GM13977 (cell line): ENCODE data around the gene FBXL7.

Source experiments
- DNase-seq: peaks from one replicate; pipeline ENCODE4 v3.0.0; 2012; ENCODE audit warnings: low spot score
- CTCF ChIP-seq: IDR thresholded peaks from 2 replicates; pipeline ENCODE4 v1.5.1; 2012; ENCODE audit warnings: mild to moderate bottlenecking, control low read depth; ENCODE audit not compliant: insufficient read depth; ENCODE audit errors: extremely low read depth, missing control alignments
- in situ Hi-C: fragments of 300-500 bp; cut with MboI; formaldehyde crosslinking; loops from one replicate; pipeline ENCODE4 v1.12.0; 2022; ENCODE audit warnings: low sequenced_read_pairs, low pct_unique_long_range_greater_than_20kb, mixed read lengths, inconsistent platforms; ENCODE audit not compliant: unreplicated experiment

FBXL7 gene

GRCh38 chr5:15711892-15712291 lies 211.9 kb downstream of the FBXL7 start:
- in situ Hi-C loops, result no loop called here
- TF ChIP-seq CTCF, result no peak
- no peak for DNase-seq

- in situ Hi-C loops, result no loop called here
- TF ChIP-seq CTCF, result no peak
- no peak for DNase-seq
These were observed 215.6 kb downstream of the FBXL7 start for GRCh38 chr5:15715535-15715934.

- in situ Hi-C loops, result no loop called here
- no peak for TF ChIP-seq CTCF
- DNase-seq, result no peak
These were observed 216.0 kb downstream of the FBXL7 start for GRCh38 chr5:15715967-15716366.

- no peak for TF ChIP-seq CTCF
- DNase-seq, result no peak
- in situ Hi-C loops, result no loop called here
These were observed 217.0 kb downstream of the FBXL7 start for GRCh38 chr5:15717001-15717400.

- no peak for DNase-seq
- no peak for TF ChIP-seq CTCF
- in situ Hi-C loops, result no loop called here
These were observed 218.6 kb downstream of the FBXL7 start for GRCh38 chr5:15718421-15719179.

- no peak for TF ChIP-seq CTCF
- in situ Hi-C loops, result no loop called here
- DNase-seq, result no peak
These were observed 219.8 kb downstream of the FBXL7 start for GRCh38 chr5:15719784-15720183.
